Spleen (tissue), 7 donors: ENCODE data around the gene CALB2.

ENCODE experiments used
- CTCF ChIP-seq, 11 experiments: fragments of 200-600 bp in 7 of 11; fragments of 450-650 bp in 4 of 11; sonication (generic) in 4 of 11; IDR thresholded peaks in 8 of 11; conservative IDR thresholded peaks in 3 of 11; 1 replicate in 7 of 11; 2 replicates in 4 of 11; pipeline versions ENCODE4 v1.4.0 to v1.8.0; 2016 to 2021; ENCODE audit warnings: antibody characterized with exemption in 11 of 11, inconsistent platforms in 4 of 11, mild to moderate bottlenecking in 1 of 11
- POLR2A ChIP-seq, 3 donors: fragments of 450-650 bp; IDR thresholded peaks; one replicate each; pipeline ENCODE4 v1.5.1; 2017; ENCODE audit warnings: antibody characterized with exemption in 3 of 3, mild to moderate bottlenecking in 1 of 3
- donor health status: DM: no; HTN: no; CAD: no; lungs with moderate emphysema.
- donor health status: DM: no; HTN: no; CAD: no.
- donor health status: DM: no; HTN: no; CAD: no.

- no peak for TF ChIP-seq POLR2A (IDR thresholded peaks at IDR 0.05)
- TF ChIP-seq CTCF (IDR thresholded peaks at IDR 0.05 in 8 of 11, conservative IDR thresholded peaks at IDR 0.05 in 3 of 11): no peak
Observed at GRCh38 chr16:71365021-71365420, 6.5 kb downstream of the CALB2 start.
